Gastroesophageal sphincter (tissue), 3 donors: Measurements from ENCODE around the gene BCLAF3.

Experiments used
- CTCF ChIP-seq, 4 experiments: fragments of 200-600 bp in 2 of 4; fragments of 450-650 bp in 2 of 4; sonication (generic) in 1 of 4; IDR thresholded peaks; one replicate each; pipeline ENCODE4 v1.5.1; 2017 to 2019; ENCODE audit warnings: antibody characterized with exemption in 4 of 4, mild to moderate bottlenecking in 2 of 4, moderate library complexity in 2 of 4
- EP300 ChIP-seq: sonication (generic); formaldehyde crosslinking; IDR thresholded peaks from one replicate; pipeline ENCODE4 v1.6.1; 2017; ENCODE audit warnings: antibody characterized with exemption, mild to moderate bottlenecking
- POLR2A ChIP-seq, 2 donors: fragments of 450-650 bp; IDR thresholded peaks; one replicate each; pipeline ENCODE4 v1.6.1; 2017; ENCODE audit warnings: antibody characterized with exemption in 2 of 2, mild to moderate bottlenecking in 2 of 2, moderate library complexity in 1 of 2
- POLR2AphosphoS5 ChIP-seq: sonication (generic); formaldehyde crosslinking; IDR thresholded peaks from one replicate; pipeline ENCODE4 v1.6.1; 2017; ENCODE audit warnings: antibody characterized with exemption

GRCh38 chrX:19975845-19976244, 15.0 kb downstream of the BCLAF3 start:
- TF ChIP-seq POLR2A (IDR thresholded peaks at IDR 0.05) (no peak), POLR2AphosphoS5 (no peak), CTCF (IDR thresholded peaks at IDR 0.05) (no peak), EP300 (no peak)
